CD4-positive, alpha-beta memory T cell (primary cell): ENCODE results near the gene CDX2. TPM values are rescaled to one million over a fixed set of nuclear protein-coding genes. Genes with fewer than 3 reads are reported as not detected.
"Not testable (repeated sequence)": the region's sequence is repeated elsewhere in the genome, so short reads cannot be mapped to it uniquely, and the experiment has no call there.

Source experiments
- CTCF ChIA-PET: fragments of 350-600 bp; sonication (Branson Sonifier 250); formaldehyde crosslinking; loops from one replicate; lab custom pipeline; 2021; ENCODE audit warnings: inconsistent platforms; ENCODE audit not compliant: partially characterized antibody; lab: Charles Lee
- POLR2A ChIA-PET: fragments of 350-600 bp; sonication (Branson Sonifier 250); formaldehyde crosslinking; loops from one replicate; lab custom pipeline; 2021; ENCODE audit not compliant: partially characterized antibody; lab: Charles Lee
- DNase-seq, 5 donors: peaks; one replicate each; pipeline versions ENCODE4 v3.0.0 to v3.0.0-alpha.2; 2020 to 2022; ENCODE audit warnings: mixed read lengths in 1 of 5
- H3K27ac ChIP-seq: one replicate; pipeline ENCODE4 v1.7.0; 2013; ENCODE audit warnings: low read depth, low read length
- H3K27me3 ChIP-seq: 2 replicates; pipeline ENCODE4 v1.7.0; 2013; ENCODE audit warnings: mild to moderate bottlenecking, low read length, moderate library complexity; ENCODE audit not compliant: insufficient read depth
- H3K36me3 ChIP-seq: 2 replicates; pipeline ENCODE4 v1.7.0; 2013; ENCODE audit warnings: mild to moderate bottlenecking, low read length, moderate library complexity; ENCODE audit not compliant: insufficient read depth
- H3K4me1 ChIP-seq: 2 replicates; pipeline ENCODE4 v1.7.0; 2013; ENCODE audit warnings: mild to moderate bottlenecking, low read length, moderate library complexity; ENCODE audit not compliant: insufficient read depth
- H3K4me3 ChIP-seq, 2 donors: one replicate each; pipeline ENCODE4 v1.7.0; 2013; ENCODE audit warnings: low read length in 2 of 2, mild to moderate bottlenecking in 1 of 2
- H3K9me3 ChIP-seq, 2 donors: one replicate each; pipeline ENCODE4 v1.7.0; 2013; ENCODE audit warnings: low read length in 2 of 2, control low read depth in 1 of 2; ENCODE audit not compliant: control insufficient read depth in 1 of 2
- H3K27ac Mint-ChIP-seq, 7 donors: one replicate each; pipeline ENCODE4 v1.8.0; 2020 to 2021; ENCODE audit warnings: mixed read lengths in 7 of 7, mild to moderate bottlenecking in 6 of 7, inconsistent platforms in 3 of 7, moderate library complexity in 3 of 7
- H3K27me3 Mint-ChIP-seq, 2 donors: one replicate each; pipeline ENCODE4 v1.8.0; 2020 to 2021; ENCODE audit warnings: mixed read lengths in 2 of 2
- H3K36me3 Mint-ChIP-seq, 2 donors: one replicate each; pipeline ENCODE4 v1.8.0; 2020 to 2021; ENCODE audit warnings: mixed read lengths in 2 of 2, inconsistent platforms in 1 of 2, mild to moderate bottlenecking in 1 of 2
- H3K4me1 Mint-ChIP-seq, 4 donors: one replicate each; pipeline ENCODE4 v1.8.0; 2020 to 2021; ENCODE audit warnings: mixed read lengths in 4 of 4, mild to moderate bottlenecking in 1 of 4
- H3K4me3 Mint-ChIP-seq, 8 donors: one replicate each; pipeline ENCODE4 v1.8.0; 2020 to 2021; ENCODE audit warnings: mixed read lengths in 8 of 8, mild to moderate bottlenecking in 7 of 8, moderate library complexity in 6 of 8, inconsistent platforms in 3 of 8
- H3K9me3 Mint-ChIP-seq, 8 donors: one replicate each; pipeline ENCODE4 v1.8.0; 2020 to 2021; ENCODE audit warnings: mixed read lengths in 8 of 8, mild to moderate bottlenecking in 5 of 8, inconsistent platforms in 3 of 8, moderate library complexity in 1 of 8
- intact Hi-C: fragments of 100-400 bp; cut with micrococcal nuclease; formaldehyde crosslinking; loops from one replicate; pipeline ENCODE4 v1.15.1; 2023
- polyA plus RNA-seq, 2 donors: library from polyadenylated mRNA; unstranded; fragments of 300-500 nt; fragmentation: Illumina TruSeq; gene quantifications; one replicate each; pipeline ENCODE4 v1.2.3, GENCODE V29; 2021
- total RNA-seq, 2 experiments: library from RNA; stranded (reverse); gene quantifications; one replicate each; pipeline ENCODE4 v1.2.3, GENCODE V29; 2021

Gene CDX2
- total RNA-seq (not detected), polyA plus RNA-seq (not detected)

GRCh38 chr13:27969082-27969865 lies at the start of gene CDX2:
CDX2 (minus strand) TSS chr13:27969315; CDS start chr13:27969006, 309 bp downstream.
- Histone ChIP-seq H3K4me1 (peaks cover 5% of the 10 kb centered on the region), H3K27me3 (peaks cover 41% of the 10 kb centered on the region), H3K27ac (no peak within 1 kb of the TSS), H3K36me3 (no peaks in the 10 kb centered on the region), H3K4me3 (no peak within 1 kb of the TSS), H3K9me3 (no peaks in the 10 kb centered on the region)
- Mint-ChIP-seq H3K4me3 (peak within 1 kb of the TSS; percentile 38 to 71 (median 64)), H3K27me3 (peaks cover 59 to 65% of the 10 kb centered on the region in 2 donors), H3K36me3 (no peaks in the 10 kb centered on the region), H3K27ac (no peak within 1 kb of the TSS), H3K4me1 (peaks cover 6 to 46% (median 18%) of the 10 kb centered on the region in 4 donors), H3K9me3 (peaks cover 0 to 1% (median 0%) of the 10 kb centered on the region in 8 donors)
- intact Hi-C loops: no loop called here
- DNase-seq: no peak
- POLR2A ChIA-PET: no interaction called here
- CTCF ChIA-PET: interaction anchor here (1.0 kb wide), 2 partner anchors 7 to 14 kb away, joined by 3 read pairs; no protein-coding TSS in a partner anchor

- peaks cover 0 to 3% (median 0%) of the 10 kb centered on the region in 8 donors for H3K9me3 Mint-ChIP-seq
- H3K4me3 Mint-ChIP-seq: no peak overlapping the region
- POLR2A ChIA-PET: no interaction called here
- H3K36me3 Mint-ChIP-seq: no peaks in the 10 kb centered on the region
- no peak overlapping the region for H3K27ac Mint-ChIP-seq
- no peaks in the 10 kb centered on the region for H3K4me1 Mint-ChIP-seq
- Histone ChIP-seq H3K9me3 (no peaks in the 10 kb centered on the region), H3K4me3 (no peak overlapping the region), H3K27me3 (no peaks in the 10 kb centered on the region), H3K4me1 (no peaks in the 10 kb centered on the region), H3K36me3 (no peaks in the 10 kb centered on the region), H3K27ac (no peak overlapping the region)
- intact Hi-C loops: no loop called here
- CTCF ChIA-PET: no interaction called here
- H3K27me3 Mint-ChIP-seq: peaks cover 8 to 31% of the 10 kb centered on the region in 2 donors
- DNase-seq: no peak
These were observed 45.2 kb upstream of the CDX2 start for GRCh38 chr13:28014301-28014700.

GRCh38 chr13:28013482-28013881 lies 44.4 kb upstream of the CDX2 start:
- Mint-ChIP-seq H3K4me3 (no peak overlapping the region), H3K27ac (no peak overlapping the region), H3K36me3 (no peaks in the 10 kb centered on the region), H3K27me3 (peaks cover 10 to 27% of the 10 kb centered on the region in 2 donors), H3K9me3 (peaks cover 0 to 3% (median 0%) of the 10 kb centered on the region in 8 donors), H3K4me1 (no peaks in the 10 kb centered on the region)
- intact Hi-C loops: no loop called here
- no peak overlapping the region for H3K4me3 ChIP-seq
- H3K9me3 ChIP-seq: no peaks in the 10 kb centered on the region
- no peaks in the 10 kb centered on the region for H3K36me3 ChIP-seq
- CTCF ChIA-PET: interaction anchor here (0.9 kb wide), 1 partner anchor 30 kb away, joined by 3 read pairs; no protein-coding TSS in a partner anchor
- H3K4me1 ChIP-seq: no peaks in the 10 kb centered on the region
- no peaks in the 10 kb centered on the region for H3K27me3 ChIP-seq
- H3K27ac ChIP-seq: no peak overlapping the region
- DNase-seq: no peak
- POLR2A ChIA-PET: no interaction called here

- no peak overlapping the region for H3K4me3 Mint-ChIP-seq
- H3K27me3 Mint-ChIP-seq: peaks cover 10 to 27% of the 10 kb centered on the region in 2 donors
- CTCF ChIA-PET: interaction anchor here (0.9 to 1.8 kb wide), 4 partner anchors 9 to 186 kb away, joined by 3 to 4 read pairs (median 3); no protein-coding TSS in a partner anchor
These were observed 43.8 kb upstream of the CDX2 start for GRCh38 chr13:28012896-28013295.

GRCh38 chr13:28012383-28012782 lies 43.3 kb upstream of the CDX2 start:
- Mint-ChIP-seq H3K4me3 (no peak overlapping the region), H3K4me1 (no peaks in the 10 kb centered on the region), H3K27me3 (peaks cover 10 to 25% of the 10 kb centered on the region in 2 donors), H3K9me3 (peaks cover 0 to 3% (median 0%) of the 10 kb centered on the region in 8 donors), H3K27ac (no peak overlapping the region), H3K36me3 (no peaks in the 10 kb centered on the region)
- H3K36me3 ChIP-seq: no peaks in the 10 kb centered on the region
- no peaks in the 10 kb centered on the region for H3K9me3 ChIP-seq
- H3K27me3 ChIP-seq: no peaks in the 10 kb centered on the region
- intact Hi-C loops: no loop called here
- no peak for DNase-seq
- ChIA-PET POLR2A (no interaction called here), CTCF (interaction anchor here (0.9 to 1.8 kb wide), 3 partner anchors 9 to 186 kb away, joined by 3 to 4 read pairs (median 3); no protein-coding TSS in a partner anchor)
- no peak overlapping the region for H3K27ac ChIP-seq
- H3K4me3 ChIP-seq: no peak overlapping the region
- H3K4me1 ChIP-seq: no peaks in the 10 kb centered on the region

More at GRCh38 chr13:28012896-28013295, 43.8 kb upstream of the CDX2 start:
- Histone ChIP-seq H3K27ac (no peak overlapping the region), H3K27me3 (no peaks in the 10 kb centered on the region), H3K4me1 (no peaks in the 10 kb centered on the region), H3K36me3 (no peaks in the 10 kb centered on the region), H3K4me3 (no peak overlapping the region), H3K9me3 (no peaks in the 10 kb centered on the region)
- Mint-ChIP-seq H3K36me3 (no peaks in the 10 kb centered on the region), H3K27ac (no peak overlapping the region), H3K9me3 (peaks cover 0 to 3% (median 0%) of the 10 kb centered on the region in 8 donors), H3K4me1 (no peaks in the 10 kb centered on the region)
- no peak for DNase-seq
- POLR2A ChIA-PET: no interaction called here
- intact Hi-C loops: no loop called here

- intact Hi-C loops: no loop called here
- Mint-ChIP-seq H3K27ac (peak overlapping the region in 1 of 7 donors; percentile 87), H3K27me3 (peaks cover 10 to 17% of the 10 kb centered on the region in 2 donors), H3K9me3 (peaks cover 0 to 3% (median 0%) of the 10 kb centered on the region in 8 donors), H3K4me1 (no peaks in the 10 kb centered on the region), H3K4me3 (no peak overlapping the region), H3K36me3 (no peaks in the 10 kb centered on the region)
- Histone ChIP-seq H3K36me3 (no peaks in the 10 kb centered on the region), H3K27ac (no peak overlapping the region), H3K9me3 (no peaks in the 10 kb centered on the region), H3K4me1 (no peaks in the 10 kb centered on the region), H3K4me3 (no peak overlapping the region), H3K27me3 (no peaks in the 10 kb centered on the region)
- no peak for DNase-seq
- ChIA-PET CTCF (no interaction called here), POLR2A (no interaction called here)
These were observed 40.9 kb upstream of the CDX2 start for GRCh38 chr13:28010046-28010445.

- H3K27me3 Mint-ChIP-seq, H3K27me3 ChIP-seq, H3K4me1 ChIP-seq, H3K4me3 Mint-ChIP-seq, intact Hi-C loops, H3K9me3 Mint-ChIP-seq, H3K27ac Mint-ChIP-seq, H3K36me3 Mint-ChIP-seq, H3K27ac ChIP-seq, DNase-seq, H3K36me3 ChIP-seq, CTCF ChIA-PET, H3K9me3 ChIP-seq, H3K4me1 Mint-ChIP-seq, POLR2A ChIA-PET, H3K4me3 ChIP-seq: not testable (repeated sequence)
These were observed 35.9 kb upstream of the CDX2 start for GRCh38 chr13:28005016-28005415.
